H1 (cell line): ENCODE data around the gene SGO2. TPM values are rescaled to one million over a fixed set of nuclear protein-coding genes. Genes with fewer than 3 reads are reported as not detected.
A peak's percentile ranks its signal among the peaks of the same experiment; 100 is the strongest.

Source experiments
- EP300 ChIP-seq, 2 experiments: IDR thresholded peaks; 1 replicate in 1 of 2; 2 replicates in 1 of 2; pipeline ENCODE4 v1.6.1; 2011 to 2012; ENCODE audit warnings: low read depth in 2 of 2, low read length in 2 of 2, mild to moderate bottlenecking in 2 of 2, borderline replicate concordance in 1 of 2, inconsistent platforms in 1 of 2, moderate library complexity in 1 of 2
- POLR2AphosphoS5 ChIP-seq: IDR thresholded peaks from 2 replicates; pipeline ENCODE4 v1.6.1; 2011; ENCODE audit warnings: low read depth, low read length
- TAF1 ChIP-seq: IDR thresholded peaks from 2 replicates; pipeline ENCODE4 v1.6.1; 2011; ENCODE audit warnings: mild to moderate bottlenecking, low read depth, low read length
- polyA plus RNA-seq, 7 experiments: library from polyadenylated mRNA; depleted of rRNA in 3 of 7; stranded (reverse) in 5 of 7; unstranded in 2 of 7; fragments of >200 nt in 5 of 7; fragments of 200-250 nt in 2 of 7; gene quantifications; 1 replicate in 5 of 7; 2 replicates in 1 of 7; 4 replicates in 1 of 7; pipeline versions ENCODE4 v1.2.1 to v1.2.3, GENCODE V29; 2011 to 2013; ENCODE audit warnings: missing spikeins in 2 of 7, mixed read lengths in 2 of 7
- total RNA-seq: library from RNA; stranded (reverse); fragmentation: NEBNext Ultra II Directional; extraction: Animal tissue kit (Norgen Biotek cat#: 25700); gene quantifications from 2 replicates; pipeline ENCODE4 v1.2.1, GENCODE V29; 2021

The SGO2 gene
- total and polyA plus RNA-seq, 2 of the 8 experiments (the other 6 are each of a cell fraction or from before 2014, with no cell fraction given): 2.4 to 33.2 TPM

- peak; percentile 50; the same call in 1 of the 2 replicates for TF ChIP-seq TAF1
- peak; percentile 40; the same call in 1 of the 2 replicates for TF ChIP-seq POLR2AphosphoS5
- no peak for TF ChIP-seq EP300 (IDR thresholded peaks at IDR 0.05; ENCODE audit: borderline replicate concordance in 1 of 2, low read depth in 2 of 2, low read length in 2 of 2)
These were observed 60.0 kb downstream of the SGO2 start, which contains the start of gene AOX1 (continued) for GRCh38 chr2:200585730-200586643.
